K562 (cell line): ENCODE data around the gene SLC39A7. TPM values are rescaled to one million over a fixed set of nuclear protein-coding genes. Genes with fewer than 3 reads are reported as not detected.

Experiments
- BHLHE40 ChIP-seq: IDR thresholded peaks from 2 replicates; pipeline ENCODE4 v1.6.1; 2011; ENCODE audit warnings: low read length, improper control_type of control experiment
- CBX3 ChIP-seq, 2 experiments: IDR thresholded peaks; 1 replicate in 1 of 2; 2 replicates in 1 of 2; pipeline ENCODE4 v1.6.1; 2012; ENCODE audit warnings: inconsistent platforms in 2 of 2, low read length in 2 of 2, borderline replicate concordance in 1 of 2, control low read depth in 1 of 2
- ELF2 ChIP-seq: fragments of 250-450 bp; sonication (Bioruptor Pico); IDR thresholded peaks from 2 replicates; pipeline ENCODE4 v1.5.0; 2021; ENCODE audit warnings: mild to moderate bottlenecking
- ETV5 ChIP-seq: sonication (generic); formaldehyde crosslinking; IDR thresholded peaks from 2 replicates; pipeline ENCODE4 v1.4.0; 2020; ENCODE audit warnings: low read depth, mild to moderate bottlenecking, missing genetic modification reagents
- HCFC1 ChIP-seq: IDR thresholded peaks from 2 replicates; pipeline ENCODE4 v1.6.1; 2012; ENCODE audit warnings: low read depth, low read length, improper control_type of control experiment
- ILK ChIP-seq: fragments of 450-650 bp; IDR thresholded peaks from 2 replicates; pipeline ENCODE4 v1.6.1; 2016; ENCODE audit warnings: missing genetic modification characterization, low read depth, mild to moderate bottlenecking, missing compliant biosample characterization, moderate library complexity, borderline replicate concordance
- MAFF ChIP-seq: IDR thresholded peaks from 2 replicates; pipeline ENCODE4 v1.6.1; 2012; ENCODE audit warnings: low read length, improper control_type of control experiment
- MEF2D ChIP-seq: conservative IDR thresholded peaks from 2 replicates; pipeline ENCODE4 v1.6.1; 2016; ENCODE audit warnings: low read depth, missing genetic modification characterization, missing compliant biosample characterization
- MTF1 ChIP-seq: fragments of 250-450 bp; sonication (Bioruptor Pico); IDR thresholded peaks from 2 replicates; pipeline ENCODE4 v1.9.0; 2021; ENCODE audit warnings: moderate library complexity, mild to moderate bottlenecking, inconsistent platforms, borderline replicate concordance
- NFXL1 ChIP-seq: fragments of 450-650 bp; formaldehyde crosslinking; IDR thresholded peaks from 2 replicates; pipeline ENCODE4 v1.4.0; 2021; ENCODE audit warnings: mild to moderate bottlenecking
- NFYB ChIP-seq: IDR thresholded peaks from 2 replicates; pipeline ENCODE4 v1.6.1; 2011; ENCODE audit warnings: mild to moderate bottlenecking, moderate library complexity; ENCODE audit not compliant: insufficient read length; ENCODE audit errors: extremely low read depth
- NR2F6 ChIP-seq: fragments of 450-650 bp; formaldehyde crosslinking; IDR thresholded peaks from 2 replicates; pipeline ENCODE4 v1.4.0; 2020; ENCODE audit warnings: mild to moderate bottlenecking
- POLR2AphosphoS2 ChIP-seq: IDR thresholded peaks from 2 replicates; pipeline ENCODE4 v1.6.1; 2012; ENCODE audit warnings: low read length, improper control_type of control experiment
- RBM22 ChIP-seq: fragments of 200-400 bp; formaldehyde crosslinking; IDR thresholded peaks from 2 replicates; pipeline ENCODE4 v1.6.1; 2018; ENCODE audit warnings: low read length, low read depth; ENCODE audit not compliant: poor library complexity, severe bottlenecking
- ZNF121 ChIP-seq: sonication (generic); formaldehyde crosslinking; conservative IDR thresholded peaks from 2 replicates; pipeline ENCODE4 v1.8.0; 2022; ENCODE audit warnings: missing genetic modification reagents
- ZNF217 ChIP-seq: sonication (generic); formaldehyde crosslinking; IDR thresholded peaks from 2 replicates; pipeline ENCODE4 v1.8.0; 2022; ENCODE audit warnings: mild to moderate bottlenecking, missing genetic modification reagents
- ZNF75A ChIP-seq: fragments of 450-650 bp; formaldehyde crosslinking; IDR thresholded peaks from 2 replicates; pipeline ENCODE4 v1.4.0; 2020; ENCODE audit warnings: mild to moderate bottlenecking
- polyA plus RNA-seq, 8 experiments: library from polyadenylated mRNA; depleted of rRNA in 4 of 8; stranded (reverse) in 5 of 8; unstranded in 3 of 8; fragments of >200 nt; fragmentation: Nextera tagmentation in 2 of 8; fragmentation: Illumina TruSeq in 1 of 8; extraction: Ambion mirVana in 2 of 8; extraction: Trizol in 1 of 8; gene quantifications; 2 replicates each; pipeline versions ENCODE4 v1.2.1 to v1.2.3, GENCODE V29; 2011 to 2014; ENCODE audit warnings: inconsistent platforms in 1 of 8, missing spikeins in 1 of 8
- total RNA-seq, 7 experiments: library from RNA; depleted of rRNA in 6 of 7; stranded (reverse); fragments of >200 nt in 6 of 7; fragmentation: Illumina TruSeq in 2 of 7; extraction: Trizol in 2 of 7; gene quantifications; 2 replicates each; pipeline versions ENCODE4 v1.2.1 to v1.2.3, GENCODE V29; 2011 to 2021; ENCODE audit warnings: low replicate concordance in 1 of 7
- TF ChIP-seq, protein P1 (sequence below): fragments of 450-650 bp; formaldehyde crosslinking; IDR thresholded peaks from 2 replicates; pipeline ENCODE4 v1.4.0; 2020; ENCODE audit warnings: mild to moderate bottlenecking, moderate library complexity
- TF ChIP-seq, protein P2 (sequence below): fragments of 200-800 bp; sonication (Bioruptor generic); IDR thresholded peaks from 2 replicates; pipeline ENCODE4 v1.6.1; 2017; ENCODE audit warnings: missing genetic modification characterization, missing compliant biosample characterization
- TF ChIP-seq, protein P3 (sequence below): fragments of 250-450 bp; sonication (Bioruptor Pico); IDR thresholded peaks from 2 replicates; pipeline ENCODE4 v1.8.0; 2021; ENCODE audit warnings: moderate library complexity, mild to moderate bottlenecking, inconsistent platforms
- TF ChIP-seq, protein P4 (sequence below): fragments of 250-450 bp; sonication (Bioruptor Pico); IDR thresholded peaks from 2 replicates; pipeline ENCODE4 v1.9.0; 2021; ENCODE audit warnings: mild to moderate bottlenecking, inconsistent platforms
- TF ChIP-seq, protein P5 (sequence below): sonication (generic); formaldehyde crosslinking; IDR thresholded peaks from 2 replicates; pipeline ENCODE4 v1.8.1; 2022; ENCODE audit warnings: missing genetic modification reagents

Gene SLC39A7
- total and polyA plus RNA-seq, 9 of the 15 experiments (the other 6 are each of a cell fraction or from before 2014, with no cell fraction given) = 21.7 to 169 (median 121) TPM

GRCh38 chr6:33204415-33205190, 3.9 kb downstream of the SLC39A7 start, which contains the start of gene HSD17B8 (continued):
- TF ChIP-seq ZNF75A (CRISPR knock-in tag) (no peak), RBM22 (peak; percentile 97), MTF1 (CRISPR knock-in tag) (no peak), ILK (tag) (no peak), BHLHE40 (no peak; the same call in 1 of the 2 replicates), MAFF (no peak), HCFC1 (no peak; the same call in 1 of the 2 replicates), NFXL1 (CRISPR knock-in tag) (no peak), CBX3 (IDR thresholded peaks at IDR 0.05; ENCODE audit: borderline replicate concordance in 1 of 2, low read length in 2 of 2) (0 out of 3 replicates have a peak, but pooled peaks of 1 of the 2 experiments have one; percentile 8), ELF2 (CRISPR knock-in tag) (peak; percentile 68; the same call in 1 of the 2 replicates), ZNF121 (CRISPR knock-in tag) (no peak), NFYB (peak; percentile 93), POLR2AphosphoS2 (peak; percentile 99), ETV5 (CRISPR knock-in tag) (no peak), ZNF217 (CRISPR knock-in tag) (no peak), NR2F6 (peak; percentile 78; the same call in 1 of the 2 replicates), MEF2D (tag) (no peak)
- TF ChIP-seq, protein P1, sequence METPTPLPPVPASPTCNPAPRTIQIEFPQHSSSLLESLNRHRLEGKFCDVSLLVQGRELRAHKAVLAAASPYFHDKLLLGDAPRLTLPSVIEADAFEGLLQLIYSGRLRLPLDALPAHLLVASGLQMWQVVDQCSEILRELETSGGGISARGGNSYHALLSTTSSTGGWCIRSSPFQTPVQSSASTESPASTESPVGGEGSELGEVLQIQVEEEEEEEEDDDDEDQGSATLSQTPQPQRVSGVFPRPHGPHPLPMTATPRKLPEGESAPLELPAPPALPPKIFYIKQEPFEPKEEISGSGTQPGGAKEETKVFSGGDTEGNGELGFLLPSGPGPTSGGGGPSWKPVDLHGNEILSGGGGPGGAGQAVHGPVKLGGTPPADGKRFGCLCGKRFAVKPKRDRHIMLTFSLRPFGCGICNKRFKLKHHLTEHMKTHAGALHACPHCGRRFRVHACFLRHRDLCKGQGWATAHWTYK = peak; percentile 74; the same call in 1 of the 2 replicates
- TF ChIP-seq, protein P2, sequence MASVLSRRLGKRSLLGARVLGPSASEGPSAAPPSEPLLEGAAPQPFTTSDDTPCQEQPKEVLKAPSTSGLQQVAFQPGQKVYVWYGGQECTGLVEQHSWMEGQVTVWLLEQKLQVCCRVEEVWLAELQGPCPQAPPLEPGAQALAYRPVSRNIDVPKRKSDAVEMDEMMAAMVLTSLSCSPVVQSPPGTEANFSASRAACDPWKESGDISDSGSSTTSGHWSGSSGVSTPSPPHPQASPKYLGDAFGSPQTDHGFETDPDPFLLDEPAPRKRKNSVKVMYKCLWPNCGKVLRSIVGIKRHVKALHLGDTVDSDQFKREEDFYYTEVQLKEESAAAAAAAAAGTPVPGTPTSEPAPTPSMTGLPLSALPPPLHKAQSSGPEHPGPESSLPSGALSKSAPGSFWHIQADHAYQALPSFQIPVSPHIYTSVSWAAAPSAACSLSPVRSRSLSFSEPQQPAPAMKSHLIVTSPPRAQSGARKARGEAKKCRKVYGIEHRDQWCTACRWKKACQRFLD = no peak
- TF ChIP-seq, protein P3, sequence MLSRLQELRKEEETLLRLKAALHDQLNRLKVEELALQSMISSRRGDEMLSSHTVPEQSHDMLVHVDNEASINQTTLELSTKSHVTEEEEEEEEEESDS (CRISPR knock-in tag) = no peak
- TF ChIP-seq, protein P4, sequence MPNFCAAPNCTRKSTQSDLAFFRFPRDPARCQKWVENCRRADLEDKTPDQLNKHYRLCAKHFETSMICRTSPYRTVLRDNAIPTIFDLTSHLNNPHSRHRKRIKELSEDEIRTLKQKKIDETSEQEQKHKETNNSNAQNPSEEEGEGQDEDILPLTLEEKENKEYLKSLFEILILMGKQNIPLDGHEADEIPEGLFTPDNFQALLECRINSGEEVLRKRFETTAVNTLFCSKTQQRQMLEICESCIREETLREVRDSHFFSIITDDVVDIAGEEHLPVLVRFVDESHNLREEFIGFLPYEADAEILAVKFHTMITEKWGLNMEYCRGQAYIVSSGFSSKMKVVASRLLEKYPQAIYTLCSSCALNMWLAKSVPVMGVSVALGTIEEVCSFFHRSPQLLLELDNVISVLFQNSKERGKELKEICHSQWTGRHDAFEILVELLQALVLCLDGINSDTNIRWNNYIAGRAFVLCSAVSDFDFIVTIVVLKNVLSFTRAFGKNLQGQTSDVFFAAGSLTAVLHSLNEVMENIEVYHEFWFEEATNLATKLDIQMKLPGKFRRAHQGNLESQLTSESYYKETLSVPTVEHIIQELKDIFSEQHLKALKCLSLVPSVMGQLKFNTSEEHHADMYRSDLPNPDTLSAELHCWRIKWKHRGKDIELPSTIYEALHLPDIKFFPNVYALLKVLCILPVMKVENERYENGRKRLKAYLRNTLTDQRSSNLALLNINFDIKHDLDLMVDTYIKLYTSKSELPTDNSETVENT (CRISPR knock-in tag) = peak; percentile 50; the same call in 1 of the 2 replicates
- TF ChIP-seq, protein P5, sequence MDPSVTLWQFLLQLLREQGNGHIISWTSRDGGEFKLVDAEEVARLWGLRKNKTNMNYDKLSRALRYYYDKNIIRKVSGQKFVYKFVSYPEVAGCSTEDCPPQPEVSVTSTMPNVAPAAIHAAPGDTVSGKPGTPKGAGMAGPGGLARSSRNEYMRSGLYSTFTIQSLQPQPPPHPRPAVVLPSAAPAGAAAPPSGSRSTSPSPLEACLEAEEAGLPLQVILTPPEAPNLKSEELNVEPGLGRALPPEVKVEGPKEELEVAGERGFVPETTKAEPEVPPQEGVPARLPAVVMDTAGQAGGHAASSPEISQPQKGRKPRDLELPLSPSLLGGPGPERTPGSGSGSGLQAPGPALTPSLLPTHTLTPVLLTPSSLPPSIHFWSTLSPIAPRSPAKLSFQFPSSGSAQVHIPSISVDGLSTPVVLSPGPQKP (CRISPR knock-in tag) = no peak
